ENCODE results near the gene INSM1. TPM values are rescaled to one million over a fixed set of nuclear protein-coding genes. Genes with fewer than 3 reads are reported as not detected.

INSM1 gene
- total RNA-seq, 1 donor from 2014 or later, result not detected

DNA sequence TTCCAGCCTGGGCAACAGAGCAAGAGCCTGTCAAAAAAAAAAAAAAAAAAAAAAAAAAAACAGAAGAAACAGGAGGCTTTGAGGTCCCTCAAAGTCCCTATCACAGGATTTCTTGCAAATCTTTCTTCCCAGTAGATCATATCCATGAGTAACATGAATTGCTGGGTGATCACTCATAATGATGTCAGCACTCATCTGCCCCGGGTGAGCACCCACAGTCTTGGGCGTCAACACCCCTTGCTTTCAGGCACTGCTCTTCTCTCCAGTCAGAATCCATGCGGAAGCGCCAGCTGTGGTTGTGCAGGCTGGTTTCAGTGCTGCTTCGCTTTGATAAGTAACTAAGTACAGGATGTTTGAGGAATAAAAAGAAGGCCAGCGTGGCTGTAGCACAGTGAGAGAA is 40.2 kb upstream of the INSM1 start:
- Histone ChIP-seq H3K27me3 (no peaks in the 10 kb centered on the region), H3K9me3 (no peaks in the 10 kb centered on the region), H3K4me3 (no peak overlapping the region), H3K36me3 (no peaks in the 10 kb centered on the region), H3K27ac (no peak overlapping the region), H3K4me1 (no peaks in the 10 kb centered on the region)
- DNase-seq, result no peak
- no peak for ATAC-seq
- intact Hi-C loops (cut with DNase I), result no loop called here
- TF ChIP-seq, protein P1, sequence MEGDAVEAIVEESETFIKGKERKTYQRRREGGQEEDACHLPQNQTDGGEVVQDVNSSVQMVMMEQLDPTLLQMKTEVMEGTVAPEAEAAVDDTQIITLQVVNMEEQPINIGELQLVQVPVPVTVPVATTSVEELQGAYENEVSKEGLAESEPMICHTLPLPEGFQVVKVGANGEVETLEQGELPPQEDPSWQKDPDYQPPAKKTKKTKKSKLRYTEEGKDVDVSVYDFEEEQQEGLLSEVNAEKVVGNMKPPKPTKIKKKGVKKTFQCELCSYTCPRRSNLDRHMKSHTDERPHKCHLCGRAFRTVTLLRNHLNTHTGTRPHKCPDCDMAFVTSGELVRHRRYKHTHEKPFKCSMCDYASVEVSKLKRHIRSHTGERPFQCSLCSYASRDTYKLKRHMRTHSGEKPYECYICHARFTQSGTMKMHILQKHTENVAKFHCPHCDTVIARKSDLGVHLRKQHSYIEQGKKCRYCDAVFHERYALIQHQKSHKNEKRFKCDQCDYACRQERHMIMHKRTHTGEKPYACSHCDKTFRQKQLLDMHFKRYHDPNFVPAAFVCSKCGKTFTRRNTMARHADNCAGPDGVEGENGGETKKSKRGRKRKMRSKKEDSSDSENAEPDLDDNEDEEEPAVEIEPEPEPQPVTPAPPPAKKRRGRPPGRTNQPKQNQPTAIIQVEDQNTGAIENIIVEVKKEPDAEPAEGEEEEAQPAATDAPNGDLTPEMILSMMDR (IDR thresholded peaks at IDR 0.05), result no peak

DNA sequence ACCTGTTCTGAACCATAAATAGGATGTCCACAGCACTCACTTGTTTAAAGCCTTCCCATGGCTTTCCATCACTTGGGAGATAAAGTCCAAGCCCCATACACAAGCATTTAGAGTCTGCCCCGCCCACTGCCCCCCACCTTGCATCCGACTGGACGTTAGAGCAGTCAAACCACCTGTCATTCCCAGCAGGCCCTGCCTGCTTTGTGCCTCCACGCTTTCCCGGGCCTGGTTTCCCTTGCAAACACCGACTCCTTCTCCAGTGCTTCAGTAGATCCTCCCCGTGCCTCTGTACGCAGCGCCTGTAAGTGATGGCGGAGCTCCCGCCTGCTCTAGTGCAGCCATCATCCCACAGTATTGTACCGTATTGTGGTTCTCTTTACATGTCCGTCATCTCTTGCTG is 38.3 kb upstream of the INSM1 start:
- ATAC-seq (no peak), DNase-seq (no peak)
- Histone ChIP-seq H3K4me1 (no peaks in the 10 kb centered on the region), H3K27me3 (no peaks in the 10 kb centered on the region), H3K4me3 (no peak overlapping the region), H3K9me3 (no peaks in the 10 kb centered on the region), H3K27ac (no peak overlapping the region), H3K36me3 (no peaks in the 10 kb centered on the region)
- TF ChIP-seq, protein P1 (IDR thresholded peaks at IDR 0.05), result no peak
- intact Hi-C loops (cut with DNase I), result no loop called here

DNA sequence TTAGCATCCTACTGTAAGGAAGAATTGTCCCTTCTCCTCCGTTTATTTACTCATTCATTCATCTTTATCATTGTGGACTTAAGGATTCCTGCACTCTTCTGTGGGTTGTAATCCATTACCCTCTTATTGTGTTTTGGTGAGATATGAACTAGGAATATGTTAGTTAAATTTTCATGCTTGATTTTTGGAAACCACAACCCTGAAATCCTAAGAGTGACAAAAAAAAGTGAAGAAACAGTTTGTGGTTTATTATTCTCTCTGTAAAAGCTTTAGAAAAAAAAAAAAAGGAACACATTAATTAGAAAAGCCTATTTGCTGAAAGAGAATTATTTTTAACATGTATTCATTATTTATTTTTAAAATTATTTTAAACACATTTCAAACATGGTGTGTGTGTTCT is 36.7 kb upstream of the INSM1 start:
- Histone ChIP-seq H3K36me3 (no peaks in the 10 kb centered on the region), H3K27ac (no peak overlapping the region), H3K4me1 (no peaks in the 10 kb centered on the region), H3K27me3 (no peaks in the 10 kb centered on the region), H3K9me3 (no peaks in the 10 kb centered on the region), H3K4me3 (no peak overlapping the region)
- DNase-seq (no peak), ATAC-seq (no peak)
- TF ChIP-seq, protein P1 (IDR thresholded peaks at IDR 0.05), result no peak
- intact Hi-C loops (cut with DNase I), result no loop called here

DNA sequence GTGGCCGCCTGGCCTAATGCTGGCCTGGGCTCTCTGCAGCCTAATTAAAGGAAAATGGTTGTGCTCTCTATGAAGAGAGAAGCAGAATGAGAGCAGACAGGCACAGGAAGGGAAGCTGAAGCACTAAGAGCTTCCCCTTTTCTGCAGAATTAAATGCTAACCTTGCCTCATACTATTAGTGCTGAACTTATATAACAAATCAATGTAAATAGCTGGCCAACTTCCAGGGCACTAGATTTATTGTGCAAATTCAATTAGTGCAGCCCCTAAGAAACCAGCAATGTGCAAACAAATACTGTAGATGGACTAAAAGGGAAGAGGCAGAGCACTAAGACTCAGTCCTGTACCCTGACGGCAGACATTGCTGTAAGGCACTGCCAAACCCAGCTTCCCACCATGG is 36.1 kb upstream of the INSM1 start:
- intact Hi-C loops (cut with DNase I), result no loop called here

DNA sequence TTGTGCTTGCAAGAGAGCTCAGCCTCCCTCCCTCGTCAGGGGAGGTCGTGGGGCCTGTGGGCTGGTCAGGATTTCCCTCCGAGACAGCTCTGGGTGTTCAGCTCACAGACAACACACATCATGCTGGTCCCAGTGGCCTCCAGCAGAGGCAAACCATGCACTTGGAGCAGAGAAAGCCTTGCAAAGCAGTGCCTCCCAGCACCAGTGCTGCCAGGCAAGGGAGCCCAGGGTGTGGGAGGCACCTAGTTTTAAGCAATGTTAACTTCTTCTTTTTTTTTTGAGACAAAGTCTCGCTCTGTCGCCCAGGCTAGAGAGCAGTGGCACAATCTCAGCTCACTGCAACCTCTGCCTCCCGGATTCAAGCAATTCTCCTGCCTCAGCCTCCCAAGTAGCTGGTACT is 34.0 kb upstream of the INSM1 start:
- ATAC-seq, result peak; percentile 85
- no peak for DNase-seq

More for the DNA sequence above, 36.1 kb upstream of the INSM1 start:
- Histone ChIP-seq H3K36me3 (no peaks in the 10 kb centered on the region), H3K27me3 (no peaks in the 10 kb centered on the region), H3K9me3 (no peaks in the 10 kb centered on the region), H3K27ac (no peak overlapping the region), H3K4me1 (no peaks in the 10 kb centered on the region), H3K4me3 (no peak overlapping the region)
- ATAC-seq (peak; percentile 43), DNase-seq (no peak)
- TF ChIP-seq, protein P1 (IDR thresholded peaks at IDR 0.05), result no peak

More for the DNA sequence above, 34.0 kb upstream of the INSM1 start:
- no peaks in the 10 kb centered on the region for H3K9me3 ChIP-seq
- H3K36me3 ChIP-seq, result no peaks in the 10 kb centered on the region
- intact Hi-C loops (cut with DNase I), result no loop called here
- no peaks in the 10 kb centered on the region for H3K27me3 ChIP-seq
- no peak overlapping the region for H3K27ac ChIP-seq
- H3K4me3 ChIP-seq, result no peak overlapping the region
- no peaks in the 10 kb centered on the region for H3K4me1 ChIP-seq
- TF ChIP-seq, protein P1 (IDR thresholded peaks at IDR 0.05), result no peak
